Measurements from ENCODE around the gene FNDC11.

GRCh38 chr20:63565021-63565698 is 11.2 kb downstream of the FNDC11 start:
- no peak for TF ChIP-seq CTCF (IDR thresholded peaks at IDR 0.05)
- TF ChIP-seq POLR2A (IDR thresholded peaks at IDR 0.05) = no peak
